Umbilical cord (tissue), 2 donors: Measurements from ENCODE around the gene FXYD2. TPM values are rescaled to one million over a fixed set of nuclear protein-coding genes. Genes with fewer than 3 reads are reported as not detected.
"Not testable (repeated sequence)": the region's sequence is repeated elsewhere in the genome, so short reads cannot be mapped to it uniquely, and the experiment has no call there.

Source experiments
- DNase-seq: peaks from one replicate; pipeline ENCODE4 v3.0.0-alpha.2; 2015; ENCODE audit warnings: low spot score
- total RNA-seq: library from RNA; depleted of rRNA; stranded (reverse); fragments of >200 nt; gene quantifications from one replicate; pipeline ENCODE4 v1.2.3, GENCODE V29; 2014; ENCODE audit warnings: low replicate concordance; ENCODE audit not compliant: insufficient read depth

FXYD2 gene
- total RNA-seq, 1 donor from 2014 or later: 2.4 TPM

GRCh38 chr11:117822074-117823033 lies 2.2 kb downstream of the FXYD2 start:
- no peak for DNase-seq

DNA sequence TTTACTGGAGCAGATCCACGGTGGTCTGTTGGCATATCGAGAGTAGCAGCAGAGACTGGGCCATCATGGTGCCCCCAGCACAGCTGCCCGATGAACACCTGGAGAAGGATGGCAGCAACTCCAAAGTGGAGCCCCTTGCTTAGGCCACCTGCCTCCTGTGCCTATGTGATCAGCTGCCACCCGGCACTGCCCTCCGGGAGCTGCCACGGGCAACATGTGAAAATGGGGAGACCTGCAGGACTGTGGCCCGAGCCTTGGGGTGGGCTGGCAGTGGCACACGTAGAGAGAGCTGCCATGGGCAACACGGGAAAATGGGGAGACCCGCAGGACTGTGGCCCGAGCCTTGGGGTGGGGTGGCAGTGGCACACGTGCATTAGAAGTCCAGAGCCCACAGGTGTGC lies 3.1 kb downstream of the FXYD2 start:
- DNase-seq: no peak

- no peak for DNase-seq
Observed at GRCh38 chr11:117820516-117820915, 4.0 kb downstream of the FXYD2 start.

DNA sequence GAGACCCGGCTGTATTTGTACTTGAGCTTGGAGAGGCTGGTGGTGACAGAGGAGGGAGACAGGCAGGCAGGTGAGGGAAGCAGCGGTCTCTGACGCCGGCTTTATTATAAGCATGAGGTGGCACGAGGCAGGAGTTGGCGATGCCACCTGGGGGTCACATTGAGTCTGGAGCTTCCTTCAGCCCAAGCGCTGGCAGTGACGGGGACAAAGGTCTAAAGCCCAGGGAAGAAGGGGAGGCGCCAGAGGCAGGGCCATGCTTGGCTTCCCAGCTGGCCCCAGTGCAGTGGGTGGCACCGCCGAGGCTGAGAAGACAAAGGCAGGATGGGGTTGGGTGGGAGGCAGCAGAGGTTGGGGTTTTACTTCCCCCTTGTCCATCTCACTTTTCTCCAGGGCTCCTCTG lies 4.5 kb downstream of the FXYD2 start:
- DNase-seq: no peak

- DNase-seq: peak; percentile 92
Observed at GRCh38 chr11:117819096-117820040, 5.2 kb downstream of the FXYD2 start.

- DNase-seq: no peak
Observed at GRCh38 chr11:117818041-117818873, 6.3 kb downstream of the FXYD2 start.

GRCh38 chr11:117817368-117818040 lies 7.0 kb downstream of the FXYD2 start:
- DNase-seq: peak; percentile 95

- DNase-seq: no peak
Observed at GRCh38 chr11:117816846-117817367, 7.6 kb downstream of the FXYD2 start.

- DNase-seq: peak; percentile 93
Observed at GRCh38 chr11:117816151-117816741, 8.3 kb downstream of the FXYD2 start.

DNA sequence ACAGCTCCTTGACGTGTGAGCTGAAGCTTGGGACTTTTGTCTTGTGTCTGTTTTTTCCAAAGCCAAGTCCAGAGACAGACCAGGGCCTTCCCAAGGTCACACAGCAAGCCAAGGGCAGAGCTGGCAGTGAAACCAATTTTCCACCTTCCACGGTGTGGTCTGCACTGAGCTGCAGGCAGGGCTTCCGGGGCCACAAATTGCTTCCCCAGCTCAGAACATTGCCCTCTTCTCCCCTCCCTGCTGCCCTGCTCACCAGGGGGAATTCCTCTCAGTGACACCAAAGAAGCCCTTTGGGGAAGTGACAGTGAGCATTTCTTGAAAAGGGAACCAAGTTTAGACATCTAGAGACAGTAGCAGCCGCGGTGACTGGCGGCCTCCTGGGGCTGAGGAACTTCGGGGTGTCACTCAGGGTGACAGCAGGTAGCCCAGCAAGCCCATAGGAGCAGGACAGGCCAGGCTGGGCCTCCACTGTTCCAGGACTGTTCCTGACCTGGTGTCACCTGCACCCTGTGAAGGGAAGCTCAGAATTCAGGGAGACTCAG lies 9.2 kb downstream of the FXYD2 start:
- no peak for DNase-seq

DNA sequence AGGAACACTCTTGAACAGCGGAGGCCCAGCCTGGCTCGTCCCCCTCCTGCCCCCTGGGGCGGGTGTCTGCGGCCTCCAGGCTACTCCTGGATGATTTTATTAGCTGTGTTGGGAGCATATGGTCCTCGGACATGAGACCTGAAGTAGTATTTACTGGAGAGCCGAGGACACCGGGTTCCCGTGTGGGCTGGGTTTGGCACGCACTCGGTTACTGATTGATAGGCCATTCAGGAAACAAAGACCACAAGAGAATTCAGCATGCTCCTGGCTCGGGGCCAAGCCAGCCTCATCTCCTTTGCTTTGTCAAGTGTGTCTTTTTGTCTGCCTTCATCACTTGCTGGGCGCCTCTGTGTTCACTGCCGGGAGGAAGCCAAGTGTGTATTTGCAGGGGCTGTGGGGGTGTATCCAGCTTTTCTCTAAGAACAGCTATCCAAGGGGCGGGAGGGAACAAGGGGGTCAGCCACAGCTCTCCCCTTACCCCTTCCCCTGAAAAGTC lies 9.7 kb downstream of the FXYD2 start:
- DNase-seq: peak; percentile 70

- DNase-seq: no peak
Observed at GRCh38 chr11:117814204-117814765, 10.3 kb downstream of the FXYD2 start.

DNA sequence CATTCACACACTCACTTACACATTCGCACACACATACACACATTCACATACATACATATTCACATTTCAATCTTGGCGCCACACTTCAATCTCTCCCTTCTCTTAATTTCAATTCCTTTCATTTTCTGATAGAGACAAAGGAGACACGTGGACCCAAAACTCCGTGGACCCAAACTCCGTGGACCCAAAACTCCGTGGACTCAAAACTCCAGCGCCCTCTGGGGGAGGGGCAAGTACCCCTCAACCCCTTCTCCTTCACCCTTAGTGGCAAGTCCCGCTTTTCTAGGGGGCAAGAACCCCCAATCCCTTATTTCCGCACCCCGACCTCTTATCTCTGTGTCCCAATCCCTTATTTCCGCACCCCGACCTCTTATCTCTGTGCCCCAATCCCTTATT lies 14.5 kb downstream of the FXYD2 start:
- DNase-seq: not testable (repeated sequence)

DNA sequence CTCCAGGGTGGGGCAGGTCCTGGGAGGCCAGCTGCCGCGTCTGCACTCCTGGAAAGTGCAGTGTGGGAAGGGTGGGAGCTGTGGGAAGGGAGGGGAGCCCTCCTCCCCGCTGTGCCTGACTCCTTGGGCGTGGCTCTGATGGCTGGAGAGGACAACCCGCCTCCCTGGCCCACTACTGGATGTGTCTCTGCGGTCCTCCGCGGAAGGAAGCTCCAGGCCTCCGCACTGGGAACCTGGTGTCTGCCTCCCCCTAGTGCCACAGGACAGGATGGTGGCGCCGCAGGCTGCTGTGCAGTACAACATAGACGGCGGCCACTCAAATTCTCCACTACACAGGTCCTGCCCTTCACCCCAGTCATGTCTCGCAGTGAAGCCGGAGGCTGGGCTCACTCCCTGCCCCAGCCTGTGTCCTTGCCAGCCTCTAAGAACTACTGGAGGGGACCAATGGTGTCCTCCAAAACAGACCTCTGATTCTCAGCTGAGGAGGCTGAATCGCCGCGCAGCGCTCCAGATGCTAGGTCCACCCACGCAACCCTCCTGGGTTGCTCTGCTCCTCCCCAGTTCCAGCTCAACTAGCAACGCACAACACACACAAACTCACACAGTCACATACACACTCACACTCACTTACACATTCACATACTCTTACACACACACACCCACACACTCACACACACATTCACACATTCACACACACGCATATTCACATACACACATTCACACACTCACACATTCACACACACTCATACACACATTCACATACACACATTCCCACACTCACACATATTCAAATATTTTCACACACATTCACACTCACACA lies 15.1 kb downstream of the FXYD2 start:
- peak; percentile 91 for DNase-seq

DNA sequence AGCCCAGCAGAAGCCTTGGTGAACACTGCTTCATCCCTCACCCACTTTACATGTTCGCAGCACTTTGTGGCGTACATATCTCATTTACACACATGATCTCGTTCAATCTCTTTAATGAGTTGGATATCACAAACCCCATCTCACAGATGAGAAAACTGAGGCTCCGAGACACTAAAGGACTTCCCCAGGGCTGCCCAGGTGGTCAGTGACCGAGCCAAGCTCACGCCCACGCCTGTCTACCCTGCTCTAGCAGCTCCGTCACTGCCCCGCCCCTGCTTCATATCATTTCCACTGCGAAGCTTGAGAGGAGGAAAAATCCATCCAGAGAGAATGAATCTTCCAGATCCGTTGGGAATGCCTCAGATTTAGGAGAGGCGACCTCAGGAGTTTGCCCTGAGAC lies 15.8 kb downstream of the FXYD2 start:
- peak; percentile 65 for DNase-seq

DNA sequence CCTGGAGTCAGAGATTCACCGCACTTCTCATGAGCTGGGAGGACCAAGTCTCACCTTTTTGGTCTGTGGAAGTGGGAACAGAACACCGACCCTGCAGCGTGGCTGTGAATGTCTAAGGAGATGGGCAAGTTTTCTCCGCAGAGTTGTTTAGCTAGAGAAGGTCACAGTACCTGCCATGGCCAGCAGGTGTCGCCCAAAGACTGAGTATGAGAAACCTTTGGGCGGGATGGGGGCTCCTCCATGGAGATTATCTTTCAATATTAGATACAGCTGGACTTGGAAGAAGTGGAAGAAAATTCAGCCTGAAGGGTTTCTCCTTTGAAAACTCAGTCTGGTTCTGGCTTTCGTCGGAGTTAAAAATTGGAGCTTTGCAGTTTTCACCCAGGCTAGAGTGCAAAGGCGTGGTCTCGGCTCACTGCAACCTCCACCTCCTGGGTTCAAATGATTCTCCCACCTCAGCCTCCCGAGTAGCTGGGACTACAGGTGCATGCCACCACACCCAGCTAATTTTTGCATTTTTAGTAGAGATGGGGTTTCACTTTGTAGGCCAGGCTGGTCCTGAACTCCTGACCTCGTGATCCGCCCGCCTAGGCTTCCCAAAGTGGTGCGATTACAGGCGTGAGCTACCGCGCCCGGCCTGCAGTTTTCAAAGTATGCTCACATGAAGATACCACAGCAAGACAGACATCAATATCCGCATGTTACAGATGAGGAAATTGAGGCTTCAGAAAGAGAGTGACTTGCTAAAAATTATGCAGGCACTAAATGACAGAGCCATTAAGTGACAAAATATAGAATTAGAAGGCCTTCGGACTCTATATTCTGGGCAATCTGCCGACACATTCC lies 16.8 kb downstream of the FXYD2 start:
- DNase-seq: peak; percentile 77

- no peak for DNase-seq
Observed at GRCh38 chr11:117806846-117807245, 17.7 kb downstream of the FXYD2 start.
